Esophagus squamous epithelium (tissue), 4 donors: Measurements from ENCODE around the gene MN1.

Experiments
- CTCF ChIP-seq, 6 experiments: fragments of 450-650 bp in 4 of 6; fragments of 200-600 bp in 2 of 6; sonication (generic) in 2 of 6; IDR thresholded peaks; one replicate each; pipeline ENCODE4 v1.5.1; 2016 to 2019; ENCODE audit warnings: antibody characterized with exemption in 6 of 6, mild to moderate bottlenecking in 4 of 6, moderate library complexity in 4 of 6
- POLR2A ChIP-seq, 4 donors: fragments of 450-650 bp; IDR thresholded peaks; one replicate each; pipeline ENCODE4 v1.6.1; 2017; ENCODE audit warnings: antibody characterized with exemption in 4 of 4, mild to moderate bottlenecking in 4 of 4, moderate library complexity in 3 of 4

GRCh38 chr22:27761665-27762064, 39.9 kb downstream of the MN1 start:
- TF ChIP-seq CTCF (IDR thresholded peaks at IDR 0.05) (no peak), POLR2A (IDR thresholded peaks at IDR 0.05) (no peak)
